Sigmoid colon (tissue), 3 donors: ENCODE measurements around the gene BDKRB2.

Source experiments
- POLR2A ChIP-seq, 2 donors: fragments of 450-650 bp; IDR thresholded peaks; one replicate each; pipeline ENCODE4 v1.6.1; 2016; ENCODE audit warnings: antibody characterized with exemption in 2 of 2, mild to moderate bottlenecking in 2 of 2, moderate library complexity in 2 of 2
- TF ChIP-seq, protein P1 (sequence below), 4 experiments: fragments of 450-650 bp in 3 of 4; fragments of 200-600 bp in 1 of 4; IDR thresholded peaks; one replicate each; pipeline ENCODE4 v1.5.1; 2016 to 2019; ENCODE audit warnings: antibody characterized with exemption in 4 of 4, mild to moderate bottlenecking in 3 of 4, moderate library complexity in 2 of 4

- TF ChIP-seq, protein P1, sequence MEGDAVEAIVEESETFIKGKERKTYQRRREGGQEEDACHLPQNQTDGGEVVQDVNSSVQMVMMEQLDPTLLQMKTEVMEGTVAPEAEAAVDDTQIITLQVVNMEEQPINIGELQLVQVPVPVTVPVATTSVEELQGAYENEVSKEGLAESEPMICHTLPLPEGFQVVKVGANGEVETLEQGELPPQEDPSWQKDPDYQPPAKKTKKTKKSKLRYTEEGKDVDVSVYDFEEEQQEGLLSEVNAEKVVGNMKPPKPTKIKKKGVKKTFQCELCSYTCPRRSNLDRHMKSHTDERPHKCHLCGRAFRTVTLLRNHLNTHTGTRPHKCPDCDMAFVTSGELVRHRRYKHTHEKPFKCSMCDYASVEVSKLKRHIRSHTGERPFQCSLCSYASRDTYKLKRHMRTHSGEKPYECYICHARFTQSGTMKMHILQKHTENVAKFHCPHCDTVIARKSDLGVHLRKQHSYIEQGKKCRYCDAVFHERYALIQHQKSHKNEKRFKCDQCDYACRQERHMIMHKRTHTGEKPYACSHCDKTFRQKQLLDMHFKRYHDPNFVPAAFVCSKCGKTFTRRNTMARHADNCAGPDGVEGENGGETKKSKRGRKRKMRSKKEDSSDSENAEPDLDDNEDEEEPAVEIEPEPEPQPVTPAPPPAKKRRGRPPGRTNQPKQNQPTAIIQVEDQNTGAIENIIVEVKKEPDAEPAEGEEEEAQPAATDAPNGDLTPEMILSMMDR (IDR thresholded peaks at IDR 0.05) = no peak
- no peak for TF ChIP-seq POLR2A (IDR thresholded peaks at IDR 0.05)
Observed at GRCh38 chr14:96194657-96195431, 9.8 kb upstream of the BDKRB2 start.
